ENCODE measurements around the gene SP7.
"Not testable (repeated sequence)": the region's sequence is repeated elsewhere in the genome, so short reads cannot be mapped to it uniquely, and the experiment has no call there.

GRCh38 chr12:53361638-53362037 lies 25.5 kb upstream of the SP7 start:
- TF ChIP-seq CTCF (conservative IDR thresholded peaks at IDR 0.05); ZFX (IDR thresholded peaks at IDR 0.05): not testable (repeated sequence)
